Glomerular endothelial cell (primary cell): ENCODE results near the gene SEC24D. TPM values are rescaled to one million over a fixed set of nuclear protein-coding genes. Genes with fewer than 3 reads are reported as not detected.
"Not testable (repeated sequence)": the region's sequence is repeated elsewhere in the genome, so short reads cannot be mapped to it uniquely, and the experiment has no call there.

ENCODE experiments used
- DNase-seq: peaks from one replicate; pipeline ENCODE4 v3.0.0-alpha.2; 2011; ENCODE audit warnings: low read depth, low spot score; ENCODE audit errors: extremely low read depth
- total RNA-seq: library from RNA; depleted of rRNA; stranded (reverse); fragments of >200 nt; gene quantifications from 2 replicates; pipeline ENCODE4 v1.2.3, GENCODE V29; 2015

The SEC24D gene
- total RNA-seq, 1 donor from 2014 or later = 134 TPM

GRCh38 chr4:118814058-118814457 lies 21.9 kb downstream of the SEC24D start:
- DNase-seq = no peak

DNA sequence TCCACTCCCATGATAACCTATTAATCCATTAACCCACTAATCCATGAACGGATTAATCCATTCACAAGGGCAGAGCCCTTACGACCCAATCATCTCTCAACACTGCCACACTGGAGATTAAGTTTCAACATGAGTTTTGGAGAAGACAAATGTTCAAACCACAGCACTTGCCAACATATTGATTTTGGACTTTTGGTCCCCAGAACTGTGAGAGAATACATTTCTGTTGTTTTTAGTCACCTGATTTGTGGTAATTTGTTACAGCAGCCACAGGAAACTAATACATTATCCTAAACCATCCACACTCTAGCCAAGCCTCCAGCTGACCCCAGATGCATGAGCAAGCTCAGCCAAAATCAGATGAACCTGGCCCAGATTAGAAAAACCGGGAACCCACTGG lies 22.4 kb downstream of the SEC24D start:
- DNase-seq = no peak

DNA sequence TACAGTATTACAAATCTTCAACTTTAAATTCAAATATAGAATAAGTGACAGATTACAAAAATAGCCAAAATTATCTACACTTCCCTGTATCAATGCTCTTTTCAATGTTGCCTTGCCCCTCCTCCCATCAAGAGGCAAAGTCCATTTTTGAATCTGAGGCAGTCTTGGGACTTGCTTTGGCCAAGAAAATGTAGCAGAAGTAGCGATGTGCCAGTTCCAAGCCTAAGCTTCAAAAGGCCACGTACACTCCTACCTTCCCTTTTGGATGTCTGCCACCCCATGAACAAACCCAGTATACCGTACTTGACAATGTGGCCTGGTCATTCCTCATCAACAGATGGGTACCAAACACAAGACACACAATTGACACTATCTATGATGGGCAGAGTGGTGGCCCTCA lies 24.1 kb downstream of the SEC24D start:
- DNase-seq = no peak

- DNase-seq = no peak
Measured at GRCh38 chr4:118810991-118811764, 24.7 kb downstream of the SEC24D start.

DNA sequence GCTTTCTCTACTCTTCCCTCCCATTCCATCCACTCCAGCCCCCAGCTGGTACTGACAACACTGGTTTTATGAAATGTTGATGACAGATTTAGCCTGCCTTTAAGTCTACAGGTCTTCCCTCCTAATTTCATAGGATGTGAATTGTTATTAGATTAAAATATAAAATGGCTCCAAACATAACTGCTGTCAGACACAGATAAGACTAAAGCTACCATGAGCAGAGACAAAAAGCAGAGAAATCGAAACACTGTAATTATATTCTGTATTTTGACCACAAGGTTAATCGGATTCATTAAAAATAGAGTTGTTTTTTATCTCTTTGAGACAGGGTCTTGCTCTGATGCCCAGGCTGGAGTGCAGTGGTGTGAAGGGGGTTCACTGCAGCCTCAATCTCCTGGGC lies 28.3 kb downstream of the SEC24D start:
- no peak for DNase-seq

DNA sequence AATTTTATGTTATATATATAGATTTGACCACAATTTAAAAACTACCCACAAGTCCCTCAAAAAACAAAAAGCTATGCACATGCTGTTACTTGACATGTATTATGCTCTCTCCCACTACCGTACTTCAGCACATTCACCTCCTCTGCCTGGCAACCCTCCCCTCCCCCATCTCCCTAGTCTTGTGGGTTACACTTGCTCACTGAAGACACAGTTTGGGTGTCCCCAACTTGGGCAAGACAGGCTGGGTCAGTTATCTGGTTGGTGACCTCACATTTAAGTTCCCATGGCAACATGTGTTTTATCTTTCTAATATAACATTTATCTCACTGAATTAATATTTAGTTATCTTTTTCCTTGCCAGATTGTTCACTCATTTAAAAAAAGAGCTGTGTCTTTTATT lies 32.7 kb downstream of the SEC24D start:
- DNase-seq = no peak

GRCh38 chr4:118801895-118802575 lies 33.9 kb downstream of the SEC24D start:
- no peak for DNase-seq

GRCh38 chr4:118799231-118799942 lies 36.5 kb downstream of the SEC24D start:
- no peak for DNase-seq

DNA sequence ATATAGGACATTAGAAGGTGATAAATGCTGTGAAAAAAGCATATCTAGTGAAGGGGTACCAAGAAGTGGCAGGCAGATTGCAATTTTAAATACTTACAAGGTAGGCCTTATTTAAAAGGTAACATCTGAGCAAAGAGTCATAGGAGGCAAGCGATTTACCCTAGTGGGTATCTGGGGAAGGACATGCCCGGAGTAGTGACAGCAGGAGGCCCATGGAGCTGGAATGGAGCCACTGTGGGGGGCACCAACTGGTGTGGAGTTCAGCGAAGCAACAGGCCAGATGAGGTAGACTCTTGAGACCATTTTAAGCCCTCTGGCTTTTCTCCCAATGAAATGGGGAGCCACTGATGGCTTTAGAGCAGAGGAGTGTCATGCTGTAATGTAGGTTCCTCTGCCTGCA lies 37.3 kb downstream of the SEC24D start:
- no peak for DNase-seq

- DNase-seq = no peak
Measured at GRCh38 chr4:118797558-118798142, 38.3 kb downstream of the SEC24D start.

DNA sequence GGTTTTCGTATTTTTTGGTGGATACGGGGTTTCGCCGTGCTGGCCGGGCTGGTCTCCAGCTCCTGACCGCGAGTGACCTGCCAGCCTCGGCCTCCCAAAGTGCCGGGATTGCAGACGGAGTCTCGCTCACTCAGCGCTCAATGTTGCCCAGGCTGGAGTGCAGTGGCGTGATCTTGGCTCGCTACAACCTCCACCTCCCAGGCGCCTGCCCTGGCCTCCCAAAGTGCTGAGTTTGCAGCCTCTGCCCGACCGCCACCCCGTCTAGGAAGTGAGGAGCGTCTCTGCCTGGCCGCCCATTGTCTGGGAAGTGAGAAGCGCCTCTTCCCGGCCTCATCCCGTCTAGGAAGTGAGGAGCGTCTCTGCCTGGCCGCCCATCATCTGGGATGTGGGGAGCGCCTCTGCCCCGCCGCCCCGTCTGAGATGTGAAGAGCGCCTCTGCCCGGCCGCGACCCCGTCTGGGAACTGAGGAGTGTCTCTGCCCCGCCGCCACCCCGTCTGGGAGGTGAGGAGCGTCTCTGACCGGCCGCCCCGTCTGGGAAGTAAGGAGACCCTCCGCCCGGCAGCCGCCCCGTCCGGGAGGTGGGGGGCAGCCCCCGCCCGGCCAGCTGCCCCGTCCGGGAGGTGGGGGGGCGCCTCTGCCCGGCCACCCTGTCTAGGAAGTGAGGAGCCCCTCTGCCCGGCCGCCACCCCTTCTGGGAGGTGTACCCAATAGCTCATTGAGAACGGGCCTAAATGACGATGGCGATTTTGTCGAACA lies 44.1 kb downstream of the SEC24D start:
- DNase-seq = not testable (repeated sequence)

GRCh38 chr4:118790544-118790943 lies 45.4 kb downstream of the SEC24D start:
- no peak for DNase-seq

- DNase-seq = no peak
Measured at GRCh38 chr4:118788911-118789310, 47.0 kb downstream of the SEC24D start.

GRCh38 chr4:118787844-118788380 lies 48.0 kb downstream of the SEC24D start:
- no peak for DNase-seq

DNA sequence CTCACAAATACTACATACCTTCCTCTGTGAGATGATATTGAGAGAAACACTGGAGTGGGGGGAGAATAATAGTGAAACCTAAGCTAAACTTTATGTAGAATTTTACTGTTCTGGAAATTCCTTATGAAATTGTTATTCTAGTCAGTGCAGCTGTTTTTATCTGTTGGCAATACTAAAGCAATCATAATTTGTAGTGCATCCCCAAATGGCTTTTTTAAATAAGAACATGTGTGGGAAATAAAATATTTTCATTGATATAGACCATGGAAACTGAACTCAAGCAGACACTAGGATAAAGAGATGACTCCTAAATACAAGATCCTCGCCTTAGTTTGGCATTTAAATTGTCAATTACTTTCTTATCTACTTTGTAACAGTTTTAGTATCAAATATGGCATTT lies 51.1 kb downstream of the SEC24D start:
- DNase-seq = no peak

GRCh38 chr4:118783887-118784286 lies 52.0 kb downstream of the SEC24D start:
- DNase-seq = no peak

DNA sequence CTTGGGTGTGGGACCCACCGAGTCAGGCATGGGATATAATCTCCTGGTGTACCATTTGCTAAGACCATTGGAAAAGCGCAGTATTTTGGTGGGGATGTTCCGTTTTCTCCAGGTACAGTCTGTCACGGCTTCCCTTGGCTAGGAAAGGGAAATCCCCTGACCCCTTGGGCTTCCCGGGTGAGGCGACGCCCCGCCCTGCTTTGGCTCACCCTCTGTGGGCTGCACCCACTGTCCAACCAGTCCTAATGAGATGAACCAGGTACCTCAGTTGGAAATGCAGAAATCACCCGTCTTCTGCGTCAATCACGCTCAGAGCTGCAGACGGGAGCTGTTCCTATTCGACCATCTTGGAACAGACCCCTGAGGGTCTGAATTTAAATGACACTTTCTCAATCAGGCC lies 53.0 kb downstream of the SEC24D start:
- not testable (repeated sequence) for DNase-seq

DNA sequence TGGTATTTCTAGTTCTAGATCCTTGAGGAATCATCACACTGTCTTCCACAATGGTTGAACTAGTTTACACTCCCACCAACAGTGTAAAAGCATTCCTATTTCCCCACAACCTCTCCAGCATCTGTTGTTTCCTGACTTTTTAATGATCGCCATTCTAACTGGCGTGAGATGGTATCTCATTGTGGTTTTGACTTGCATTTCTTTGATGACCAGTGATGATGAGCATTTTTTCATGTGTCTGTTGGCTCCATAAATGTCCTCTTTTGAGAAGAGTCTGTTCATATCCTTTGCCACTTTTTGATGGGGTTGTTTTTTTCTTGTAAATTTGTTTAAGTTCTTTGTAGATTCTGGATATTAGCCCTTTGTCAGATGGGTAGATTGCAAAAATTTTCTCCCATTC lies 58.3 kb downstream of the SEC24D start:
- not testable (repeated sequence) for DNase-seq

DNA sequence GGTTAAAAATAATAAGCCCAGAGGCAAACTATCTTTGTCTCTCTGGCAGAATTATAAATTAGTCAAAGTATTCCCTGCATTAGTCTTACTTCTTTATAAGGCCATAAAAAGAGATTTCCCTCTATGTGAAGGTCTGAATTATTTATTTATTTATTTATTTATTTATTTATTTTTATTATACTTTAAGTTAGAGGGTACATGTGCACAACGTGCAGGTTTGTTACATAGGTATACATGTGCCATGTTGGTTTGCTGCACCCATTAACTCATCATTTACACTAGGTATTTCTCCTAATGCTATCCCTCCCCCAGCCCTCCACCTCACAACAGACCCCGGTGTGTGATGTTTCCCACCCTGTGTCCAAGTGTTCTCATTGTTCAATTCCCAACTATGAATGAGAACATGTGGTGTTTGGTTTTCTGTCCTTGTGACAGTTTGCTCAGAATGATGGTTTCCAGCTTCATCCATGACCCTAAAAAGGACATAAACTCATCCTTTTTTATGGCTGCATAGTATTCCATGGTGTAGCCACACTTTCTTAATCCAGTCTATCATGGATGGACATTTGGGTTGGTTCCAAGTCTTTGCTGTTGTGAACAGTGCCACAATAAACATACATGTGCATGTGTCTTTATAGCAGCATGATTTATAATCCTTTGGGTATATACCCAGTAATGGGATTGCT lies 58.8 kb downstream of the SEC24D start:
- DNase-seq = not testable (repeated sequence)
